Kidney (tissue), 14 donors: ENCODE measurements around the gene INPP5A. TPM values are rescaled to one million over a fixed set of nuclear protein-coding genes. Genes with fewer than 3 reads are reported as not detected.
"Not testable (repeated sequence)": the region's sequence is repeated elsewhere in the genome, so short reads cannot be mapped to it uniquely, and the experiment has no call there.

ENCODE experiments used
- DNase-seq, 5 donors: peaks; one replicate each; pipeline ENCODE4 v3.0.0-alpha.2; 2013 to 2020
- FAIRE-seq: peaks from 2 replicates; lab custom pipeline; 2012; peaks lifted over from hg19 to GRCh38; lab: Jason Lieb, UNC
- H3K27ac ChIP-seq, 2 donors: one replicate each; pipeline ENCODE4 v1.7.0; 2013; ENCODE audit warnings: low read depth in 2 of 2, low read length in 2 of 2, inconsistent platforms in 1 of 2
- H3K27me3 ChIP-seq: one replicate; pipeline ENCODE4 v1.7.1; 2013; ENCODE audit warnings: low read length, inconsistent platforms; ENCODE audit not compliant: control insufficient read depth, insufficient read depth
- H3K36me3 ChIP-seq, 3 donors: one replicate each; pipeline versions ENCODE4 v1.7.0 to v1.7.1; 2013; ENCODE audit warnings: low read length in 3 of 3, control low read depth in 1 of 3, inconsistent platforms in 1 of 3; ENCODE audit not compliant: insufficient read depth in 3 of 3, control insufficient read depth in 2 of 3
- H3K4me1 ChIP-seq, 3 donors: one replicate each; pipeline versions ENCODE4 v1.7.0 to v1.7.1; 2013; ENCODE audit warnings: low read length in 3 of 3, inconsistent platforms in 1 of 3, low read depth in 1 of 3; ENCODE audit not compliant: control insufficient read depth in 2 of 3, insufficient read depth in 2 of 3
- H3K4me3 ChIP-seq, 3 donors: one replicate each; pipeline versions ENCODE4 v1.7.0 to v1.8.1; 2013; ENCODE audit warnings: low read length in 3 of 3, control low read depth in 1 of 3, inconsistent platforms in 1 of 3
- H3K9ac ChIP-seq, 3 donors: one replicate each; pipeline versions ENCODE4 v1.7.0 to v1.7.1; 2013; ENCODE audit warnings: low read length in 3 of 3, control low read depth in 1 of 3, inconsistent platforms in 1 of 3
- H3K9me3 ChIP-seq, 3 donors: one replicate each; pipeline versions ENCODE4 v1.7.0 to v1.7.1; 2013; ENCODE audit warnings: low read length in 3 of 3, control low read depth in 1 of 3, inconsistent platforms in 1 of 3; ENCODE audit not compliant: control insufficient read depth in 2 of 3, insufficient read depth in 1 of 3
- intact Hi-C: fragments of 100-400 bp; cut with DNase I; formaldehyde crosslinking; loops from one replicate; pipeline ENCODE4 v1.11.1; 2022
- polyA plus RNA-seq: library from polyadenylated mRNA; stranded (reverse); fragments of 350-450 nt; fragmentation: Illumina TruSeq; extraction: RNeasy Lipid Tissue Mini Kit (QIAGEN cat#74804); gene quantifications from one replicate; pipeline ENCODE4 v1.2.3, GENCODE V29; 2014; ENCODE audit warnings: low read depth, low replicate concordance; ENCODE audit not compliant: insufficient read depth
- total RNA-seq: library from RNA; stranded (reverse); fragmentation: NEBNext Ultra II Directional; extraction: Animal tissue kit (Norgen Biotek cat#: 25700); gene quantifications from one replicate; pipeline ENCODE4 v1.2.1, GENCODE V29; 2021
- TF ChIP-seq, protein P1 (sequence below): IDR thresholded peaks from 3 replicates; pipeline ENCODE4 v1.5.1; 2012; ENCODE audit warnings: mild to moderate bottlenecking, moderate library complexity, borderline replicate concordance; ENCODE audit not compliant: insufficient read depth; ENCODE audit errors: extremely low read depth
- donor health status: control.
- donor health status: control.
- donor health status: control.
- donor health status: control.
- donor health status: control.
- donor health status: DM: yes; HTN: yes; CAD: no.
- donor health status: Normal renal cell carcinoma (clear cell type).

INPP5A gene
- total and polyA plus RNA-seq, 2 donors from 2014 or later = 20.8 to 40.3 TPM

DNA sequence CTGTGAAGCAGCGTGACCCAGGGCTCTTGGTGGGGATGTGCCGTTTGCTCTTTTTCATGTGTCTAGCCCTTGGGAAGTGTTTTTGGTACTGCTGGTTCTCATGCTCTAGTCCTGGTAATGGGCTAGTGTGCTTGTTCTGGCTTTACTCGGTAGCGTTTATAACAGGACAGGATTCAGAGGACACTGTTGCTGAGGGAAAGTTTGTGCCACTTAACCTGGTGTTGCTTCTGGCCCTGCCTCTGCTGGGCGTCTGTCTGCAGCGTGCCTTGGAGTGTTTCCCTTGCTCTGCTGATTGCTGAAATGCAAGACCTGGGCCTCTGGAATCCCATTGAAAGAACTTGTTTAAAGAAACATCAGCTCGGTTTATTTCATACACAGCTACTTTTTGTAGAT, 35.0 kb downstream of the INPP5A start:
- Histone ChIP-seq H3K9ac (no peak overlapping the region), H3K4me1 (peaks cover 0 to 32% (median 15%) of the 10 kb centered on the region in 3 donors), H3K27me3 (no peaks in the 10 kb centered on the region), H3K9me3 (no peaks in the 10 kb centered on the region), H3K27ac (no peak overlapping the region), H3K36me3 (no peaks in the 10 kb centered on the region), H3K4me3 (no peak overlapping the region)
- TF ChIP-seq, protein P1, sequence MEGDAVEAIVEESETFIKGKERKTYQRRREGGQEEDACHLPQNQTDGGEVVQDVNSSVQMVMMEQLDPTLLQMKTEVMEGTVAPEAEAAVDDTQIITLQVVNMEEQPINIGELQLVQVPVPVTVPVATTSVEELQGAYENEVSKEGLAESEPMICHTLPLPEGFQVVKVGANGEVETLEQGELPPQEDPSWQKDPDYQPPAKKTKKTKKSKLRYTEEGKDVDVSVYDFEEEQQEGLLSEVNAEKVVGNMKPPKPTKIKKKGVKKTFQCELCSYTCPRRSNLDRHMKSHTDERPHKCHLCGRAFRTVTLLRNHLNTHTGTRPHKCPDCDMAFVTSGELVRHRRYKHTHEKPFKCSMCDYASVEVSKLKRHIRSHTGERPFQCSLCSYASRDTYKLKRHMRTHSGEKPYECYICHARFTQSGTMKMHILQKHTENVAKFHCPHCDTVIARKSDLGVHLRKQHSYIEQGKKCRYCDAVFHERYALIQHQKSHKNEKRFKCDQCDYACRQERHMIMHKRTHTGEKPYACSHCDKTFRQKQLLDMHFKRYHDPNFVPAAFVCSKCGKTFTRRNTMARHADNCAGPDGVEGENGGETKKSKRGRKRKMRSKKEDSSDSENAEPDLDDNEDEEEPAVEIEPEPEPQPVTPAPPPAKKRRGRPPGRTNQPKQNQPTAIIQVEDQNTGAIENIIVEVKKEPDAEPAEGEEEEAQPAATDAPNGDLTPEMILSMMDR = no peak
- FAIRE-seq (no peak), DNase-seq (no peak)
- intact Hi-C loops = no loop called here

DNA sequence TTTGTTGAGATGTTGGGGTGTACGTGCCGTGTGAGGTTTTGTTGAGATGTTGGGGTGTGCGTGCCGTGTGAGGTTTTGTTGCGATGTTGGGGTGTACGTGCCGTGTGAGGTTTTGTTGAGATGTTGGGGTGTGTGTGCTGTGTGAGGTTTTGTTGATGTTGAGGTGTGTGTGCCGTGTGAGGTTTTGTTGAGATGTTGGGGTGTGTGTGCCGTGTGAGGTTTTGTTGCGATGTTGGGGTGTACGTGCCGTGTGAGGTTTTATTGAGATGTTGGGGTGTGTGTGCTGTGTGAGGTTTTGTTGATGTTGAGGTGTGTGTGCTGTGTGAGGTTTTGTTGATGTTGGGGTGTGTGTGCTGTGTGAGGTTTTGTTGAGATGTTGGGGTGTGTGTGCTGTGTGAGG, 35.4 kb downstream of the INPP5A start:
- H3K4me3 ChIP-seq, H3K9ac ChIP-seq, H3K36me3 ChIP-seq, intact Hi-C loops, H3K27me3 ChIP-seq, H3K9me3 ChIP-seq, FAIRE-seq, H3K27ac ChIP-seq, DNase-seq: not testable (repeated sequence)
- peaks cover 0 to 32% (median 15%) of the 10 kb centered on the region in 3 donors for H3K4me1 ChIP-seq

DNA sequence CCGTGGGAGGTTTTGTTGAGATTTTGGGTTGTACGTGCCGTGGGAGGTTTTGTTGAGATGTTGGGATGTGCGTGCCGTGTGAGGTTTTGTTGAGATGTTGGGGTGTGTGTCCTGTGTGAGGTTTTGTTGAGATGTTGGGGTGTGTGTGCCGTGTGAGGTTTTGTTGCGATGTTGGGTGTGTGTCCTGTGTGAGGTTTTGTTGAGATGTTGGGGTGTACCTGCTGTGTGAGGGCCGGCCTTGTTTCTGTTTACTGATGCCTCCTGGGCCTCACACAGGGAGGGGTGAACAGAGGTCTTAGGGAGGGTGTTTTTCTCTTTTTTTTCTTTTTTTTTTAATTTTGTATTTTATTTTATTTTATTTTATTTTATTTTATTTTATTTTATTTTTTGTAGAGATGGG, 36.7 kb downstream of the INPP5A start:
- TF ChIP-seq, protein P1 = no peak
- no peaks in the 10 kb centered on the region for H3K9me3 ChIP-seq
- no peaks in the 10 kb centered on the region for H3K36me3 ChIP-seq
- peaks cover 0 to 33% (median 15%) of the 10 kb centered on the region in 3 donors for H3K4me1 ChIP-seq
- no peak for FAIRE-seq
- no peak overlapping the region for H3K9ac ChIP-seq
- no peaks in the 10 kb centered on the region for H3K27me3 ChIP-seq
- no peak for DNase-seq
- H3K27ac ChIP-seq = no peak overlapping the region
- no peak overlapping the region for H3K4me3 ChIP-seq
- intact Hi-C loops = no loop called here

DNA sequence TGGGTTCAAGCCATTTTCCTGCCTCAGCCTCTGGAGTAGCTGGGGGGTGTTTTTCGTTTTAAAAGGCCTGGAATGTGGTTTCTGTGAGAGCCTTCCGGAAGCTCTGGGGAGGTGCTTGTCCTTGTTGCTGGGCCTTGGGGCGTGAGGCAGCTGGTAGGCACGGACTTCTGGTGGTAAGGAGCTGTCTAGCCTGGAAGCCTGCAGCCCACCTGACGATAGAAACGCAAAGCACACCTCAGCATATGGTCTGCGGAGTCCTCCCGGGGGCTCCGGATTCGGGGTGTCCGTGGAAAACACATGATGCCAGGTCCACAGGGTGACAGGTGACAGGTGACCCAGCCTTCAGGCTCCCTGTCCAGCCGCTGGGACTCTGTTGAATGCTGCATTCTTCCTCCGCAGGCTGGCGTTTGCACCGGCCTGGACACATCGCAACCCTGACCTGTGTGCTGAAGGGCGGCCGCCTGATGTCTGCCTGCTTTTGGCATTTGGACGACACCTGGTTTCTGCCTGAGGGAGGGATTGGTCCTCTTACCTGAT, 37.3 kb downstream of the INPP5A start:
- Histone ChIP-seq H3K4me3 (no peak overlapping the region), H3K27ac (no peak overlapping the region), H3K36me3 (no peaks in the 10 kb centered on the region), H3K9me3 (no peaks in the 10 kb centered on the region), H3K9ac (no peak overlapping the region), H3K4me1 (peaks cover 0 to 33% (median 15%) of the 10 kb centered on the region in 3 donors), H3K27me3 (no peaks in the 10 kb centered on the region)
- TF ChIP-seq, protein P1 = no peak
- intact Hi-C loops = no loop called here
- FAIRE-seq (no peak), DNase-seq (peak in 3 of 5 donors; percentile 58 to 66 (median 65))
